GM12872 (cell line): Measurements from ENCODE around the gene CACNA1B.

Source experiments
- CTCF ChIP-seq: IDR thresholded peaks from 3 replicates; pipeline ENCODE4 v1.5.1; 2011; ENCODE audit warnings: low read depth, mild to moderate bottlenecking, low read length, moderate library complexity; ENCODE audit not compliant: insufficient read depth

CACNA1B gene

DNA sequence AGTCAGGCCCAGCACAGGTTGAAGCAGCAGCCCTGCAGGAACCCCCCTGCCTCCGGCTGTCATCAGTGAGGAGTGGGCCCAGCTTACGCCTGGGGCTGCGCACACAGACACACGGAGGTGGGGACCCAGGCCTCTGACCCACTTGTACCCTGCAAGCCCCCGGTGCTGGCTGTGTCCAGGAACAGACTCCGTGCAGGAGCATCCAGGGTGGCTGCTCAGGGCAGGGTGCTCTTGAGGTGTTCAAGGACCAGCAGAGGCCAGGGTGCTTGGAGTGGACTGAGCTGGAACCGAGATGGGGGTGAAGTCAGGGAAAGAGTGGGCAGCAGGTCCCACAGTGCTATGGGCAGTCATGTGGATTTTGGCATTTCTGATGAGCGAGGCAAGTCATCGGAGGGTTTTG, 199.5 kb downstream of the CACNA1B start:
- no peak for TF ChIP-seq CTCF

GRCh38 chr9:138077898-138078540, 200.4 kb downstream of the CACNA1B start:
- no peak for TF ChIP-seq CTCF

DNA sequence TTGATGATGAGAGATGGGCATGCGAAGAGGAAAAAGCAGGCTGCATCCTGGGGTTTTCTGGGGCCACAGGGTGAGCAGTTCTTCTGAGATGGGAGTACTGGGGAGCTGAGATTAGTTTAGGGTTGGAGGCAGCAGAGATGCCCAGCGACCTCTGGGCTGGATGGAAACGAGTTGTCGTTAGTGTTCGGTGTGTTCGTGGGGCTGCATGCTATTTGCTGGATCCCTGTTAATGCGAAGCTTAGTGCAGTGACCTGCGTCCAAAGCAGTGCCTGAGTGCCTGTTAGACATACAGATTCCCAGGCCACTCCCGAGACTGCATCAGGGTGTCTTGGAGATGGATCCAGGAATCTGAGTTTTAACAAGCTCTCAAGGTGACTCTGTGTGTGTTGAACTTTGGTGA, 201.3 kb downstream of the CACNA1B start:
- no peak for TF ChIP-seq CTCF

DNA sequence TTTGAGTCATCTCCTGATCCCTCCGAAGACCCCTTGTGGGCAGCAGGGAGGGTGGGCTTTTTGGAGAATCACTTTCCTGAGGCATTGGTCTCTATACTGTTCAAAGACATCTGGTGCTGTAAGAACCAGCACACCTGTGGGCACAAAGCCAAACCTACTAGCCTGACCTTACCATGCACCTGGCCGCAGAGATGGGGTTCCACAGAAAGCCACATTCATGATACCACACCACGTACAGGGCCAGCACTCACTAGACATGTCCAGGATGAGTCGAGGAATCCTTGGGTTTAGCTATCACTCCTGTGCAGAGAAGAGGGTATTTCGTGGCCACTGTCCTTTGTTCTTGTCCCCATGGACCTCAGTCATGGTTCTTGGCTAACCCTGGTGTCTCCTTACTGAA, 203.4 kb downstream of the CACNA1B start:
- no peak for TF ChIP-seq CTCF

GRCh38 chr9:138082918-138083636, 205.5 kb downstream of the CACNA1B start:
- no peak for TF ChIP-seq CTCF

- no peak for TF ChIP-seq CTCF
Observed at GRCh38 chr9:138083873-138084272, 206.3 kb downstream of the CACNA1B start.

GRCh38 chr9:138085568-138085967, 208.0 kb downstream of the CACNA1B start:
- no peak for TF ChIP-seq CTCF
